GM12878 (cell line): Measurements from ENCODE around the gene NIP7. TPM values are rescaled to one million over a fixed set of nuclear protein-coding genes. Genes with fewer than 3 reads are reported as not detected.

Source experiments
- ATAC-seq: fragments of 200-7000 bp; cut with Tn5 transposase; 3 replicates; pipeline ENCODE4 v1.9.1; 2020; ENCODE audit warnings: mild to moderate bottlenecking, moderate library complexity
- BruUV-seq: library from RNA; stranded (reverse); fragments of 400-500 nt; replicated peaks from 2 replicates; lab custom pipeline; 2021; lab: Mats Ljungman, UMichigan
- CTCF ChIA-PET: fragments of 300-600 bp; sonication (Branson Sonifier 250); formaldehyde crosslinking; extraction: SDS; loops from one replicate; lab custom pipeline; 2021; ENCODE audit warnings: inconsistent platforms; lab: Yijun Ruan, JAX
- POLR2A ChIA-PET: fragments of 350-600 bp; formaldehyde crosslinking; extraction: SDS; loops from one replicate; lab custom pipeline; 2021; ENCODE audit warnings: inconsistent platforms; lab: Charles Lee
- RAD21 ChIA-PET: fragments of 300-600 bp; sonication (Branson Sonifier 250); formaldehyde crosslinking; loops from one replicate; lab custom pipeline; 2023; ENCODE audit warnings: antibody characterized with exemption; ENCODE audit not compliant: unreplicated experiment; lab: Charles Lee
- SMC1A ChIA-PET: fragments of 300-600 bp; sonication (Branson Sonifier 250); formaldehyde crosslinking; loops from one replicate; lab custom pipeline; 2023; ENCODE audit not compliant: unreplicated experiment, uncharacterized antibody; lab: Charles Lee
- DNase-seq: peaks from one replicate; pipeline ENCODE4 v3.0.0-alpha.2; 2011; ENCODE audit warnings: low read depth, low spot score
- FAIRE-seq: peaks from 3 replicates; lab custom pipeline; 2011; peaks lifted over from hg19 to GRCh38; lab: Jason Lieb, UNC
- H2AFZ ChIP-seq: 2 replicates; pipeline ENCODE4 v1.6.0; 2011; ENCODE audit warnings: low read depth, low read length, control low read depth; ENCODE audit not compliant: control insufficient read depth
- H3K27ac ChIP-seq: 2 replicates; pipeline ENCODE4 v1.5.1; 2011; ENCODE audit warnings: control low read depth; ENCODE audit not compliant: control insufficient read depth, insufficient read depth
- H3K27me3 ChIP-seq, 2 experiments: replicated peaks in 1 of 2; 2 replicates each; pipeline versions ENCODE4 v1.6.0 to v1.6.1; 2011; ENCODE audit warnings: low read length in 1 of 2; ENCODE audit not compliant: control insufficient read depth in 2 of 2, insufficient read depth in 2 of 2
- H3K36me3 ChIP-seq, 2 experiments: 2 replicates each; pipeline ENCODE4 v1.5.1; 2011; ENCODE audit warnings: low read length in 1 of 2; ENCODE audit not compliant: control insufficient read depth in 2 of 2, insufficient read depth in 2 of 2
- H3K4me1 ChIP-seq: 2 replicates; pipeline ENCODE4 v1.6.1; 2011; ENCODE audit warnings: mild to moderate bottlenecking, low read length, moderate library complexity, mixed read lengths; ENCODE audit not compliant: control insufficient read depth, insufficient read depth
- H3K4me2 ChIP-seq: 2 replicates; pipeline ENCODE4 v1.6.0; 2011; ENCODE audit warnings: control low read depth; ENCODE audit not compliant: control insufficient read depth, insufficient read depth
- H3K4me3 ChIP-seq: fragments of 200-600 bp; sonication (generic); 2 replicates; pipeline ENCODE4 v1.5.1; 2016
- H3K79me2 ChIP-seq: 2 replicates; pipeline ENCODE4 v1.6.0; 2011; ENCODE audit warnings: low read length; ENCODE audit not compliant: control insufficient read depth, insufficient read depth
- H3K9ac ChIP-seq: 2 replicates; pipeline ENCODE4 v1.8.0; 2011; ENCODE audit warnings: low read length, control low read depth, mixed read lengths; ENCODE audit not compliant: control insufficient read depth, insufficient read depth
- H3K9me3 ChIP-seq: replicated peaks from 3 replicates; pipeline ENCODE4 v1.5.1; 2011; ENCODE audit warnings: mild to moderate bottlenecking, low read length; ENCODE audit not compliant: control insufficient read depth, insufficient read depth
- H4K20me1 ChIP-seq: 2 replicates; pipeline ENCODE4 v1.6.0; 2011; ENCODE audit not compliant: control insufficient read depth, insufficient read depth
- ATF3 ChIP-seq: IDR thresholded peaks from 2 replicates; pipeline ENCODE4 v1.6.1; 2011; ENCODE audit warnings: low read depth, mild to moderate bottlenecking, low read length, moderate library complexity, borderline replicate concordance; ENCODE audit errors: extremely low read depth
- BHLHE40 ChIP-seq, 2 experiments: fragments of 450-650 bp in 1 of 2; IDR thresholded peaks; 2 replicates each; pipeline ENCODE4 v1.6.1; 2011 to 2017; ENCODE audit warnings: low read depth in 2 of 2, borderline replicate concordance in 1 of 2, improper control_type of control experiment in 1 of 2, low read length in 1 of 2, mild to moderate bottlenecking in 1 of 2
- E4F1 ChIP-seq: fragments of 450-650 bp; IDR thresholded peaks from 2 replicates; pipeline ENCODE4 v1.6.1; 2018; ENCODE audit warnings: borderline replicate concordance, mild to moderate bottlenecking; ENCODE audit not compliant: partially characterized antibody
- ETV6 ChIP-seq, 2 experiments: fragments of 450-650 bp in 1 of 2; IDR thresholded peaks in 1 of 2; conservative IDR thresholded peaks in 1 of 2; 2 replicates each; pipeline ENCODE4 v1.6.1; 2014; ENCODE audit warnings: antibody characterized with exemption in 1 of 2, borderline replicate concordance in 1 of 2, low read depth in 1 of 2, mild to moderate bottlenecking in 1 of 2, moderate library complexity in 1 of 2
- GABPA ChIP-seq: IDR thresholded peaks from 2 replicates; pipeline ENCODE4 v1.6.1; 2014; ENCODE audit warnings: antibody characterized with exemption, low read depth, mild to moderate bottlenecking, inconsistent platforms
- HDAC2 ChIP-seq: fragments of 200-600 bp; sonication (generic); IDR thresholded peaks from 2 replicates; pipeline ENCODE4 v1.6.1; 2017
- MTA3 ChIP-seq: IDR thresholded peaks from 2 replicates; pipeline ENCODE4 v1.6.1; 2012; ENCODE audit warnings: low read length, inconsistent platforms, borderline replicate concordance
- NFYA ChIP-seq: IDR thresholded peaks from 2 replicates; pipeline ENCODE4 v1.6.1; 2011; ENCODE audit warnings: low read depth, mild to moderate bottlenecking, low read length, improper control_type of control experiment, borderline replicate concordance
- PAX5 ChIP-seq: IDR thresholded peaks from 2 replicates; pipeline ENCODE4 v1.6.1; 2011; ENCODE audit warnings: low read depth, low read length, borderline replicate concordance
- POLR2A ChIP-seq: IDR thresholded peaks from 2 replicates; pipeline ENCODE4 v1.6.1; 2011; ENCODE audit warnings: low read depth, mild to moderate bottlenecking, low read length
- RB1 ChIP-seq: fragments of 450-650 bp; formaldehyde crosslinking; IDR thresholded peaks from 2 replicates; pipeline ENCODE4 v1.6.1; 2017; ENCODE audit warnings: mild to moderate bottlenecking, borderline replicate concordance
- TBL1XR1 ChIP-seq: IDR thresholded peaks from 2 replicates; pipeline ENCODE4 v1.6.1; 2012; ENCODE audit warnings: low read depth, low read length, improper control_type of control experiment
- WRNIP1 ChIP-seq: IDR thresholded peaks from 2 replicates; pipeline ENCODE4 v1.6.1; 2011; ENCODE audit warnings: low read depth, low read length, improper control_type of control experiment, borderline replicate concordance
- ZNF622 ChIP-seq: fragments of 450-650 bp; IDR thresholded peaks from 2 replicates; pipeline ENCODE4 v1.6.1; 2017; ENCODE audit warnings: mild to moderate bottlenecking, inconsistent platforms
- ZSCAN29 ChIP-seq: fragments of 450-650 bp; IDR thresholded peaks from 2 replicates; pipeline ENCODE4 v1.6.1; 2017; ENCODE audit warnings: mild to moderate bottlenecking, moderate library complexity
- WGBS: methylation state at CpG from one replicate; pipeline ENCODE4 v1.1.6; 2016; ENCODE audit warnings: low lambda C conversion rate; ENCODE audit not compliant: insufficient replicate concordance, insufficient coverage; ENCODE audit errors: missing lambda C conversion rate; 5-methylcytosine and 5-hydroxymethylcytosine counted together
- in situ Hi-C: fragments of 300-500 bp; cut with MboI; formaldehyde crosslinking; loops from 9 replicates; pipeline ENCODE4 v1.14.3; 2018; ENCODE audit warnings: mixed read lengths
- intact Hi-C: fragments of 100-400 bp; cut with micrococcal nuclease; formaldehyde crosslinking; loops from one replicate; pipeline ENCODE4 v1.14.2; 2022; ENCODE audit not compliant: unreplicated experiment
- polyA plus RNA-seq, 11 experiments: library from polyadenylated mRNA; depleted of rRNA in 4 of 11; unstranded in 6 of 11; stranded (reverse) in 5 of 11; fragments of >200 nt; fragmentation: Nextera tagmentation in 4 of 11; fragmentation: Illumina TruSeq in 1 of 11; extraction: Ambion mirVana in 4 of 11; extraction: Trizol in 1 of 11; gene quantifications; 1 replicate in 1 of 11; 2 replicates in 10 of 11; pipeline versions ENCODE4 v1.2.1 to v1.2.3, GENCODE V29; 2011 to 2016; ENCODE audit warnings: inconsistent platforms in 2 of 11, missing spikeins in 2 of 11, low read depth in 1 of 11
- total RNA-seq, 4 experiments: library from RNA; depleted of rRNA in 3 of 4; stranded (reverse); fragments of >200 nt in 3 of 4; fragmentation: Illumina TruSeq in 1 of 4; extraction: Trizol in 1 of 4; gene quantifications; 2 replicates each; pipeline versions ENCODE4 v1.2.1 to v1.2.3, GENCODE V29; 2013 to 2021

Gene NIP7
- total and polyA plus RNA-seq, 10 of the 15 experiments (the other 5 are each of a cell fraction or from before 2014, with no cell fraction given) = 18.8 to 62.9 (median 56.7) TPM

GRCh38 chr16:69323415-69323814 lies 16.2 kb upstream of the NIP7 start:
- ATAC-seq (no peak), DNase-seq (no peak), FAIRE-seq (no peak)
- WGBS = 99% methylated on average over 14 of the region's 14 CpGs
- BruUV-seq = no TSS peak
- Histone ChIP-seq H3K27me3 (no peaks in the 10 kb centered on the region), H2AFZ (no peak overlapping the region), H3K79me2 (peaks cover 37% of the 10 kb centered on the region), H3K4me3 (no peak overlapping the region), H3K4me1 (peaks cover 2% of the 10 kb centered on the region), H4K20me1 (0 out of 2 replicates have a peak, but pooled peaks cover 2% of the 10 kb centered on the region), H3K9me3 (no peaks in the 10 kb centered on the region), H3K36me3 (peaks cover 43 to 49% of the 10 kb centered on the region in 2 experiments), H3K9ac (no peak overlapping the region), H3K4me2 (no peak overlapping the region), H3K27ac (no peak overlapping the region)
- ChIA-PET CTCF (interaction anchor here (0.9 kb wide), 1 partner anchor 11 kb away, joined by 3 read pairs; no protein-coding TSS in a partner anchor), SMC1A (no interaction called here), RAD21 (no interaction called here), POLR2A (no interaction called here)
- TF ChIP-seq POLR2A (peak; percentile 26; the same call in 1 of the 2 replicates), ZSCAN29 (no peak), BHLHE40 (IDR thresholded peaks at IDR 0.05; ENCODE audit: borderline replicate concordance in 1 of 2, low read depth in 2 of 2, low read length in 1 of 2) (peak in 1 of 2 experiments; percentile 25; a peak in 1 of 4 replicates)
- intact Hi-C loops (no loop called here), in situ Hi-C loops (no loop called here)

- SMC1A ChIA-PET = interaction anchor here (1.0 kb wide), 1 partner anchor 101 kb away, joined by 3 read pairs; no protein-coding TSS in a partner anchor
- FAIRE-seq (no peak), ATAC-seq (no peak), DNase-seq (no peak)
- RAD21 ChIA-PET = interaction anchor here (0.6 kb wide), 1 partner anchor 1347 kb away, joined by 3 read pairs; no protein-coding TSS in a partner anchor
- Histone ChIP-seq H2AFZ (no peak overlapping the region), H4K20me1 (peaks cover 7% of the 10 kb centered on the region; the same call in 1 of the 2 replicates), H3K36me3 (peaks cover 43 to 47% of the 10 kb centered on the region in 2 experiments), H3K79me2 (peaks cover 44% of the 10 kb centered on the region), H3K4me1 (peaks cover 8% of the 10 kb centered on the region), H3K27me3 (no peaks in the 10 kb centered on the region), H3K4me2 (no peak overlapping the region), H3K27ac (no peak overlapping the region), H3K9ac (no peak overlapping the region), H3K9me3 (no peaks in the 10 kb centered on the region), H3K4me3 (no peak overlapping the region)
- in situ Hi-C loops = no loop called here
- no TSS peak for BruUV-seq
- CTCF ChIA-PET = interaction anchor here (0.9 kb wide), 1 partner anchor 12 kb away, joined by 3 read pairs; no protein-coding TSS in a partner anchor
- intact Hi-C loops = no loop called here
- 87% methylated on average over 8 of the region's 8 CpGs for WGBS
- POLR2A ChIA-PET = interaction anchor here (0.6 to 0.7 kb wide), 3 partner anchors 13 to 148 kb away, joined by 4 to 6 read pairs (median 5); no protein-coding TSS in a partner anchor
- no peak for TF ChIP-seq GABPA
- no peak for TF ChIP-seq HDAC2
- TF ChIP-seq TBL1XR1 = no peak
- TF ChIP-seq ATF3 = no peak
- TF ChIP-seq E4F1 = no peak
- TF ChIP-seq ZNF622 = no peak
- TF ChIP-seq NFYA = no peak
- TF ChIP-seq WRNIP1 = no peak
- TF ChIP-seq PAX5 = no peak
- no peak for TF ChIP-seq ETV6 (conservative IDR thresholded peaks at IDR 0.05 in 1 of 2, IDR thresholded peaks at IDR 0.05 in 1 of 2; ENCODE audit: borderline replicate concordance in 1 of 2, low read depth in 1 of 2)
- no peak for TF ChIP-seq MTA3
- no peak for TF ChIP-seq RB1
These were observed 15.5 kb upstream of the NIP7 start for GRCh38 chr16:69324013-69324531.
